Activated CD4-positive, alpha-beta T cell treated with anti-CD3 and anti-CD28 coated beads for 36 hours (primary cell): ENCODE results near the gene SETD2. TPM values are rescaled to one million over a fixed set of nuclear protein-coding genes. Genes with fewer than 3 reads are reported as not detected.

Experiments used
- ATAC-seq: fragments of 200-7000 bp; cut with Tn5 transposase; one replicate; pipeline ENCODE4 v1.10.0; 2021; ENCODE audit warnings: mild to moderate bottlenecking, moderate library complexity
- CTCF ChIA-PET: fragments of 350-600 bp; sonication (Branson Sonifier 250); formaldehyde crosslinking; loops from one replicate; lab custom pipeline; 2021; ENCODE audit warnings: antibody characterized with exemption; lab: Charles Lee
- POLR2A ChIA-PET: fragments of 350-600 bp; sonication (Branson Sonifier 250); formaldehyde crosslinking; loops from one replicate; lab custom pipeline; 2021; ENCODE audit warnings: antibody characterized with exemption, inconsistent platforms; lab: Charles Lee
- DNase-seq: peaks from one replicate; pipeline ENCODE4 v3.0.0-alpha.2; 2020
- H3K27ac Mint-ChIP-seq: one replicate; pipeline ENCODE4 v1.8.0; 2021; ENCODE audit warnings: mixed read lengths
- H3K27me3 Mint-ChIP-seq: one replicate; pipeline ENCODE4 v1.8.0; 2021; ENCODE audit warnings: mixed read lengths
- H3K36me3 Mint-ChIP-seq: one replicate; pipeline ENCODE4 v1.8.0; 2021; ENCODE audit warnings: low read depth, mixed read lengths
- H3K4me1 Mint-ChIP-seq: one replicate; pipeline ENCODE4 v1.8.0; 2021; ENCODE audit warnings: mixed read lengths
- H3K4me3 Mint-ChIP-seq: one replicate; pipeline ENCODE4 v1.8.0; 2021; ENCODE audit warnings: mild to moderate bottlenecking, moderate library complexity, mixed read lengths
- H3K9me3 Mint-ChIP-seq: one replicate; pipeline ENCODE4 v1.8.0; 2021; ENCODE audit warnings: low read depth, mixed read lengths
- intact Hi-C, 2 experiments: fragments of 100-400 bp; cut with DNase I in 1 of 2; cut with micrococcal nuclease in 1 of 2; formaldehyde crosslinking; loops; one replicate each; pipeline versions ENCODE4 v1.14.2 to v1.15.1; 2022 to 2024; cut with DNase I, micrococcal nuclease
- total RNA-seq, 2 experiments: library from RNA; stranded (reverse); gene quantifications; one replicate each; pipeline ENCODE4 v1.2.3, GENCODE V29; 2021

The SETD2 gene
- total RNA-seq, 2 experiments from 2014 or later = 31.8 to 35.8 TPM

DNA sequence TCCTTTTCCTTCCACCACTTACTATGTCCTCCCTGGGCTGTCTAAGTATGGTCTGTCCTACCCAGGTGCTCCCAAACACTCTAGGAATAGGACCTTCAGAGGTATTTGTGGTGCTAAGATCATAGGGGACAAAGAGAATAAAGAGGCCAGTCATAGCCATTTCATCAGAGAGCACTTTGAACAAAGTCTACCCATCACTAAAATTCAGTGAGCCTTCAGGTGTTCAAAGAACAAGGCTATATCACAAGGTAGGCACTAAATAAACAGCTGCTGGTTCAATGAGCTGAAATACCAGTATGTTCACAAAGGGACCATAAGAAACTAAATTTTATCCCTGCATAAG is 145.7 kb downstream of the SETD2 start:
- H3K27me3 Mint-ChIP-seq = no peaks in the 10 kb centered on the region
- ATAC-seq = no peak
- no peak overlapping the region for H3K27ac Mint-ChIP-seq
- no peaks in the 10 kb centered on the region for H3K9me3 Mint-ChIP-seq
- no peak for DNase-seq
- ChIA-PET POLR2A (no interaction called here), CTCF (interaction anchor here (0.7 kb wide), 1 partner anchor 1107 kb away, joined by 3 read pairs; no protein-coding TSS in a partner anchor)
- no peak overlapping the region for H3K4me3 Mint-ChIP-seq
- intact Hi-C loops = loop anchor here (1.0 to 10.0 kb wide), 8 partner anchors 21 to 363 kb away; partner anchors contain the start of genes KIF9 (in 1 of the 2), KLHL18 (in 1 of the 2), PTPN23 (in 1 of the 2) and SETD2 (in 1 of the 2)
- peaks cover 23% of the 10 kb centered on the region for H3K36me3 Mint-ChIP-seq
- H3K4me1 Mint-ChIP-seq = peaks cover 48% of the 10 kb centered on the region

DNA sequence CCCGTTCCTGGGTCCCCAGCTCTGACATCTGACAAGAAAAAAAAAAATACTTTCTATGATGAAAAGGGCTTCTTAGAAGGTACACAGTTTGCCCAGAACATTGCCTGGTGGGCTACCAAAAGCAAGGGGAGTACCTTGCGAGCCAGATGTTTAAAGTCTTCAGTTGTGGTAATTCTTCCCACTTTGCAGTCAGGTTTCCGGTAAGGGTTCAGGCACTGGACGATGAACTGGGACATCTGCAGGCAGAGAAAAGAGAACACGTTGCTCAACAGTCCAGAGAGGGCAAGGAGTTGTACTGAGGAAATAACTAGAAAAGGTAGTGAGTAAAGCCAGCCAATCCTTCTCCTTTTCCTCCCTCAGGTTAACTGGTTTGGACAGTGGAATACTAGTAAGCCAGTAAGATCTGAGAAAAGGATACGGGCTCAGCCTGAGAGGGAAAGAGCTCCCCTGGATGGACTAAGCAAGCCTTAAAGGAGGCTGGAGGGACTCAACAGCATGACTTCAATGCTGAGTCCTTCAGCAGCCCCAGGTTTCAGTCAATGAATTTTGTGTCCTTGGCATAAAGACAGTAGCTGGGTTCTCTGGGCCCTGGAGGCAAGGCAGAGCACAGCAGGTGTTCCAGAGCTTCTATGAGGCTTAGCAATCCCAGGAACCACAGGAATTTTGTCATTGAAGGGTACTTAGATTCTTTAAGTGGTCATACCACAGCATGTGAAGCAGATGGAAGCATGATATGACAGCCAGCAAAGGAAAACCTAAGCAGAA is 146.2 kb downstream of the SETD2 start:
- H3K36me3 Mint-ChIP-seq = peaks cover 23% of the 10 kb centered on the region
- no peak for DNase-seq
- ATAC-seq = no peak
- intact Hi-C loops = loop anchor here (1.0 to 10.0 kb wide), 8 partner anchors 21 to 363 kb away; partner anchors contain the start of genes KIF9 (in 1 of the 2), KLHL18 (in 1 of the 2), PTPN23 (in 1 of the 2) and SETD2 (in 1 of the 2)
- ChIA-PET POLR2A (interaction anchor here (0.6 kb wide), 1 partner anchor 781 kb away, joined by 3 read pairs; no protein-coding TSS in a partner anchor), CTCF (interaction anchor here (0.6 to 0.7 kb wide), 3 partner anchors 64 to 1107 kb away, joined by 3 read pairs; no protein-coding TSS in a partner anchor)
- H3K9me3 Mint-ChIP-seq = no peaks in the 10 kb centered on the region
- no peaks in the 10 kb centered on the region for H3K27me3 Mint-ChIP-seq
- H3K27ac Mint-ChIP-seq = peak overlapping the region; percentile 85
- peak overlapping the region; percentile 24 for H3K4me3 Mint-ChIP-seq
- H3K4me1 Mint-ChIP-seq = peaks cover 48% of the 10 kb centered on the region

DNA sequence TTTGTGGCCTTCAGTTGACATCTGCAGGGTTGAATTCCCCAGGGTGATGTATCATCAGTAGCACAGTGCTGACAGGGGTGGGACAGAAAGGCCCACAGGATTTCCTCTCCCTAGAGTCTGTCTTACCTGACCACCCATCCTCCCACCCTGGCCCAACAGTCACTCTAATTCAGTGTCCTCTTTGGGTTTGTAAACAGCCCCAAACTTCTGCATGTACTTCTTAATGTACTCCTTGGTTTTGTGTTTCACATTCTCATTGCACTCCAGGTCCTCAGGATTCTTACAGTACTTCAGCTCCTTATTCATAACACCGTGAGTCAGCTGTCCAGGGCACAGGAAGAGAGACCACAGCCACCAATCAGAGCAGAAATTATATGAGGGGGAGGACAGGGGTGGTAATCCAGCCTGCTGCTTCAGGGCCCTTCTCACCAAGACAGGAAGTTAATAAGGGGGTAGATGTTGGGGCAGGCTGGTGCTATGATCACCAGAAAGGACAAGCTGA is 146.9 kb downstream of the SETD2 start:
- H3K4me3 Mint-ChIP-seq = peak overlapping the region; percentile 24
- peak overlapping the region; percentile 85 for H3K27ac Mint-ChIP-seq
- H3K4me1 Mint-ChIP-seq = peaks cover 46% of the 10 kb centered on the region
- no peaks in the 10 kb centered on the region for H3K27me3 Mint-ChIP-seq
- intact Hi-C loops = loop anchor here (5.0 to 10.0 kb wide), 5 partner anchors 40 to 358 kb away; partner anchors contain the start of genes KIF9 (in 1 of the 2), KLHL18 (in 1 of the 2) and SETD2 (in 1 of the 2)
- DNase-seq (peak; percentile 62), ATAC-seq (peak; percentile 79)
- ChIA-PET POLR2A (interaction anchor here (0.6 kb wide), 1 partner anchor 782 kb away, joined by 3 read pairs; no protein-coding TSS in a partner anchor), CTCF (interaction anchor here (0.6 kb wide), 2 partner anchors 65 to 345 kb away, joined by 3 read pairs; no protein-coding TSS in a partner anchor)
- no peaks in the 10 kb centered on the region for H3K9me3 Mint-ChIP-seq
- peaks cover 23% of the 10 kb centered on the region for H3K36me3 Mint-ChIP-seq

DNA sequence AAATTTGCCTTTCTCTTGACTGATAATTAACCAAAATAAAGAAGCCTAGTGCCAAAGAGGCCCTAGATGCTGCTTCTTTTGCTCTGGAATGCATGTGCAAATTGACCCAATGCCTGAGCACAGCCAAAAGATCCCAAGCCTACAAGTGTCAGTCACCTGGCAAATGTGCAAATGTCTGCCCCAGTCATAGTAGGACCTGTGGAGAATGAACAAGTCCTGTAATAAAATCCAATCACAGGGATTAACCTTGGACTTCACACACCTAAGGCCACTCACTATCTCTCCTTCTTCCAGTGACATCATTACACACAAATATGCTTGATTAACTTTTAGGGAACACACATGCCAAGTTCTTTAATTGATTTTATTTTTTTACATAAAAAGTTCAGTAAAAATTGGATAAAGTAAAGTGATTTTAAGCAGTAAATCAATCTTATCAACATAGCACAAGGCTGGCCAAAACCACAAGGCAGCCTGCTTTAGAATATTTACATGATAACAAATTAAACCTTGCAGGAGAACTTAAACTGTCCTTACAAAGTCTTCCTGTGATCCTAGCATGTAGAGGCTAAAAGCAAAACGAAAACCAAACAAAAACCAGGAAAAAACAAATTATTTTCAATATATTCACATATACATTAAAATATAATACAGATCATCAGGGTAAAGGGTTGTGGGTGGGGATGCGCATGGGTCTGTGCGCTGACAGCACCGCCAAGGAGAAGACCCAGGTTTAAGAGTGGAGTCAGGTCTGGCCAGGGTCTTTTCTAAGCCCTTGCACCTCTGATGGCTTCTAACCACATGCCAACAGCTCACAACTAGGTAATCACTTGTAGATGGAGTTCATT is 147.6 kb downstream of the SETD2 start:
- intact Hi-C loops = loop anchor here (5.0 to 10.0 kb wide), 5 partner anchors 41 to 358 kb away; partner anchors contain the start of genes KIF9 (in 1 of the 2), KLHL18 (in 1 of the 2) and SETD2 (in 1 of the 2)
- ChIA-PET CTCF (interaction anchor here (1.1 kb wide), 1 partner anchor 10 kb away, joined by 3 read pairs; no protein-coding TSS in a partner anchor), POLR2A (no interaction called here)
- DNase-seq = no peak
- Mint-ChIP-seq H3K9me3 (no peaks in the 10 kb centered on the region), H3K27me3 (no peaks in the 10 kb centered on the region), H3K4me1 (peaks cover 46% of the 10 kb centered on the region), H3K36me3 (peaks cover 23% of the 10 kb centered on the region), H3K4me3 (no peak overlapping the region), H3K27ac (peak overlapping the region; percentile 85)
- ATAC-seq = no peak

DNA sequence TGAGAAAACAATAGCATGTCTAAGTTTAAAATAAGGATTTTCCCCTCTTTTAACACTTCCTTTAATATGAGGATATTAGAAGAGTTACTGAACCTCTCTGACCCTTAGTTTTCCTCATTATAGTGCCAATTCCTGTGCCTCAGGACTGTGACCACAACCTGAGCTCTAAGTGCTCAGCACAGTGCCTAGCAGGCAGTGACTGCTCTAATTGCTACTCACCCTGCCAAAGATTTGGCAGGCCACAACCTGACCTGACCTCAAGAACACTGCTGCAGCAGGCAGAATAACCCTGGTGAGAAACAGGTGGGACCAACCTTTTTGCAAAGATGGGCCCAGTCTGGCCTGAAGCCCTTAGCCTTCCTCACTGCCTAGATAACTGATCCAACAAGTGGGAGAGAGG is 148.8 kb downstream of the SETD2 start:
- Mint-ChIP-seq H3K4me1 (peaks cover 43% of the 10 kb centered on the region), H3K36me3 (peaks cover 26% of the 10 kb centered on the region), H3K27ac (peak overlapping the region; percentile 24), H3K4me3 (no peak overlapping the region), H3K27me3 (no peaks in the 10 kb centered on the region), H3K9me3 (no peaks in the 10 kb centered on the region)
- no peak for DNase-seq
- ATAC-seq = no peak
- intact Hi-C loops = loop anchor here (5.0 to 10.0 kb wide), 5 partner anchors 42 to 360 kb away; partner anchors contain the start of genes KIF9 (in 1 of the 2), KLHL18 (in 1 of the 2) and SETD2 (in 1 of the 2)
- POLR2A ChIA-PET = no interaction called here
- CTCF ChIA-PET = interaction anchor here (1.1 kb wide), 1 partner anchor 9 kb away, joined by 3 read pairs; no protein-coding TSS in a partner anchor

DNA sequence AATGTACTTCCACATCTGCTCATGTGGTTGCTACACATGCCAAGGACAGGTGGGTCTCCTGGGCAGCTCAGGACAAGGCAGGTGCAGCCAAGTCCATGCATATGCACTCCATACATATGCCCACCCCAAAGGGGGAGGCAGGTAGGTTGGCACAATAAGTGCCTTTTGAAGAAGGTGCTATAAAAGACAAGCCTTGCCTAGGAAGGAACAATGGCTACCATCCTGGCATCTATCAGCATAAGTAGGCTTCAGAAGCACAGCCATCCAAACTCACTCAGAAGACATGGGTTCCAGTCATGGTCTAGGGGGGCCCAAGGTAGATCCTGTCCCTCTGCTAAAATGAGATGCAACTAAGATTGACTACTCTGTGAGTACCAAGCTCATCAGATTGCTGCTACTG is 149.9 kb downstream of the SETD2 start:
- DNase-seq (no peak), ATAC-seq (no peak)
- ChIA-PET POLR2A (no interaction called here), CTCF (interaction anchor here (0.6 to 0.7 kb wide), 2 partner anchors 8 to 291 kb away, joined by 3 read pairs; no protein-coding TSS in a partner anchor)
- H3K27ac Mint-ChIP-seq = peak overlapping the region; percentile 47
- H3K4me3 Mint-ChIP-seq = no peak overlapping the region
- H3K4me1 Mint-ChIP-seq = peaks cover 33% of the 10 kb centered on the region
- peaks cover 26% of the 10 kb centered on the region for H3K36me3 Mint-ChIP-seq
- H3K9me3 Mint-ChIP-seq = no peaks in the 10 kb centered on the region
- H3K27me3 Mint-ChIP-seq = no peaks in the 10 kb centered on the region
- intact Hi-C loops = loop anchor here in 1 of 2 experiments (10.0 kb wide), 1 partner anchor 361 kb away; no protein-coding TSS in a partner anchor

DNA sequence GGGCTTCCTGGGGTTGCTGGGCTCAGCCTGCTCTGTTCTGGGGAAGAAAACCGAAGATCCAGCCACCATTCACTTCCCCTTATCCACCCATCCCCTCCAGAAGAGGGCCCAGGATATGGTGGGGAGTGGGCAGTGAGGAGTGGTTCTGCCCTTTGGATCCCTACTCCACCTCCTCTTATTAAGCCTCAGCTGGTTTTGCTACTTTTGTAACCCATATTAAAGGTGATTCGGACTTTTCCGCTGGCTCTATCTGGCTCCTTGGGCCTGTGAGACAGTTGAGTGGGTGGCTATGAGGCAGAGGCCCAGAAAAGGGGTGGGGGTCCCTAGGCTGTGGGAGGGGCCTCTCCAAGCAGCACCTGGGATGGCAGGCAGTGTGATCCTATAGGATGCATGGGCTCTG is 150.7 kb downstream of the SETD2 start:
- H3K27me3 Mint-ChIP-seq = no peaks in the 10 kb centered on the region
- ChIA-PET CTCF (interaction anchor here (0.7 kb wide), 1 partner anchor 9 kb away, joined by 3 read pairs; no protein-coding TSS in a partner anchor), POLR2A (no interaction called here)
- H3K4me3 Mint-ChIP-seq = no peak overlapping the region
- H3K36me3 Mint-ChIP-seq = peaks cover 24% of the 10 kb centered on the region
- H3K27ac Mint-ChIP-seq = no peak overlapping the region
- intact Hi-C loops = loop anchor here in 1 of 2 experiments (10.0 kb wide), 1 partner anchor 362 kb away; no protein-coding TSS in a partner anchor
- ATAC-seq (no peak), DNase-seq (no peak)
- H3K4me1 Mint-ChIP-seq = peaks cover 25% of the 10 kb centered on the region
- H3K9me3 Mint-ChIP-seq = no peaks in the 10 kb centered on the region

DNA sequence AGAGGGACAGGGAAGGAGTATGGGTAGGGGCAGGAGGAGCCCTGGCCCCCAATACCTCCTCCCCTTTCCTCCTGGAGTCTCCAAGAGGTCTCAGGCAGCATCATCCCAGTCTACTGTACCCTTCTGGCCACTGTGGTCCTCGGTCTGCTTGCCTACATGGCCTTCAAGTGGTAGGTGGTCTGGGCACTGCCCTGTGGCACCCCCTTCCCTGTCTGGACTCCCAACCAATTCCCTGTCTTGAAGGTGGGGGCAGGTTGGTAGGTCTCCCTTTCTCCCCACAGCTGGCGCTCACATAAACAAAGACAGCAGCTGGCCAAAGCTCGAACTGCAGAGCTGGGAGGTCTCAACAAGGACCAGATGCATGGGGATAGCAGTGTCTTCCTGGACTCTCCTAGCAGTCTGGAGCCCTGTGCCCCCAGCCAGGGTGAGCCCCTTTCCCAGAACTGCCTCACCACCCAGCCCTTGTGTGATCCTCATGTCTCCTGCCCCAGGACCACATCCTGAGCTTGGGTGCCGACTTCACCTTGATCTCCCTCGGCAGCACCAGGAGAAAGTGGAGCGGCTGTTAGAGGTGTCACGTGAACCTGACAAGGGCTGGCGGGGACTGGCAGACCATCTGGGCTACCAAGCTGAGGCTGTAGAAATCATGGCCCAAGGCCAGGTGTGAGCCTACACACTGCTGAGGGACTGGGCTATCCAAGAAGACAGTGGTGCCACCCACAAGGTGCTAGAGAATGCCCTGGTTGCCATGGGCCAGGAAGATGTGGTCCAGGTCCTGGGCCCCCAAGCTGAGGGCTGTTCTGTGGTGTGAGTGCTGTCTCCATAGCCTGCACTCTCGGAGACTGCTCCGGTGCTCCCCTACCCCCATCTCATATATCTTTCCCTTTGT is 151.3 kb downstream of the SETD2 start:
- ChIA-PET POLR2A (no interaction called here), CTCF (no interaction called here)
- peaks cover 19% of the 10 kb centered on the region for H3K4me1 Mint-ChIP-seq
- no peak overlapping the region for H3K27ac Mint-ChIP-seq
- peaks cover 22% of the 10 kb centered on the region for H3K36me3 Mint-ChIP-seq
- H3K9me3 Mint-ChIP-seq = no peaks in the 10 kb centered on the region
- intact Hi-C loops = loop anchor here in 1 of 2 experiments (10.0 kb wide), 1 partner anchor 362 kb away; no protein-coding TSS in a partner anchor
- no peak overlapping the region for H3K4me3 Mint-ChIP-seq
- no peaks in the 10 kb centered on the region for H3K27me3 Mint-ChIP-seq
- DNase-seq (no peak), ATAC-seq (no peak)

DNA sequence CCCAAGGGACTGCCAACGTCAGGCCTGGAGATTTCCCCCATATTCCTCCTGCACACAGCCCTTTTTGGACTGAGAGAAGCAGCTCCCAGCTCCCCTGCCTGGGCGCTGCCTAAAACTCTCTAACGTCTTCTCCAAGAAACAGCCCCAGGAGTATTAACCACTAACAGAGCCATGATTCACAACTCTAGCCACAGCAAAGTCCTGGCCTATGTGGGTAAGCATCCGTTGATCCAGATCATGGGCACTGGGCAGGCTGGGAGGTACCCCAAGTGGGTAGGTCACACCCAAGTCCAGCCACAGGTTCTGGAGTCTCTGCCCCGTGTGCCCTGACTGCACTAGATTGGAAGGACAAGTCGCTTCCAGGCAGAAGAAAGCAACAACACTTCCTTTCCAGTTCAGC is 152.5 kb downstream of the SETD2 start:
- H3K27me3 Mint-ChIP-seq = no peaks in the 10 kb centered on the region
- peaks cover 6% of the 10 kb centered on the region for H3K4me1 Mint-ChIP-seq
- H3K27ac Mint-ChIP-seq = no peak overlapping the region
- ChIA-PET CTCF (interaction anchor here (1.3 kb wide), 1 partner anchor 24 kb away, joined by 4 read pairs; no protein-coding TSS in a partner anchor), POLR2A (no interaction called here)
- H3K9me3 Mint-ChIP-seq = no peaks in the 10 kb centered on the region
- DNase-seq (no peak), ATAC-seq (no peak)
- H3K36me3 Mint-ChIP-seq = peaks cover 19% of the 10 kb centered on the region
- intact Hi-C loops = loop anchor here in 1 of 2 experiments (10.0 kb wide), 1 partner anchor 363 kb away; no protein-coding TSS in a partner anchor
- H3K4me3 Mint-ChIP-seq = no peak overlapping the region
